ENCODE results near the gene SPTB.
A peak's percentile ranks its signal among the peaks of the same experiment; 100 is the strongest.

Gene SPTB

DNA sequence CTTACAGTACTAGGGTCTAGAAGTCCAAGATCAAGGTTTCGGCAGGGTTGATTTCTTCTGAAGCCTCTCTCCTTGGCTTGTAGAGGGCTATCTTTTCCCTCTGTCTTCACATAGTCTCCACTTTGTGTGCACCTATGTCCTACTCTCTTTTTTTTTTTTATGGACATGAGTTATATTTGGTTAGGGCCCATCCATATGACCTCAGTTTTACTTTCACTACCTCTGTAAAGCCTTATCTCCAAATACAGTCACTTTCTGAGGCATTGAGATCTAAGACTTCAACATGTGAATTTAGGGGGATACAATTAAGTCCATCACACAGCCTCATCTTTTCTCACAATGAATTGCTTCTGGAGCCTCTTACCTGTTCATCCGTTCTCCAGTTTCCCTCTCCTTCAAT, 5.9 kb upstream of the SPTB start:
- no peak for DNase-seq (ENCODE audit: low read depth)

DNA sequence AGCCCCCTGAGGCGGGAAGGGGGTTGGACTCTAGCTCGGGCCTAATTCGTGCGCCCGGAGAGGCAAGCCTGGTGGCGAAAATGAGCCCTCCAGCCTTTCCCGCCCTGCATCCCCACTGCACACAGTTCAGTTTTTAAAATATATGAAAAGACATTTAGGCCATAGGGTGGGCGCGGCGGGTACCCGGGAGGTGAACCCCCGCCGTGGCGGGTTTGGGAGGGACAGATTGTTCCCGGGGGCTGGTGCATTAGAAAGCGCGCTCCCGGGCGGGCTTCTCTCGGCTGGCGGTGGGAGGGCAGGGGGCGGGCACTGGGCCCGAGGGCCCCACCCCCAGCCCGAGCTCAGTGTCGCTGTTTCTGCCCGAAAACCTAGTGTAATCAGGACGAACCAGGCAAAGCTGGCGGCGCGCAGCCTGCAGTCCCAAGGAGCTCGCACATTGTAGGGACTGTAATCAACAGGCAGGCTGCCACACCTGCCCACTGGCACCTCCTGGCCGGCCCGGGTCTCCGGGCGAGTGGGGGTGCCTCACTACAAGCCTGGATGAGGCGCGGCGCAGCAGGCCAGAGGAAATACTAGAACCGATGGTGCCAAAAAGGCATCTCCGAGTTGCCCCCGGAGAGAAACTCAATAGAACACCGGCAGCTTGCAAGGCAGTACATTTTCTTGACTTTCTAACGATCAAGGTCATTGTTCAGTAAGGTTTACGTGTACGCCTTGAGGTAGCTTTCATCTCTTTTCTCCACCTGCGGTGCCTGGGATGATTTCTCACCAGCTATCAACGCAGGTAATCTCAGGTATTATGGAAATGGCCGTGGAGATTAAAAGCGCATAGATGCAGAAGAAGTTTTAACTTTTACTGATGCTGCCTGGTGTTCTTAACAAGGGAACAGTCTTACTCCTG, 764 bp upstream of the SPTB start:
- DNase-seq (ENCODE audit: low read depth): peak; percentile 17

DNA sequence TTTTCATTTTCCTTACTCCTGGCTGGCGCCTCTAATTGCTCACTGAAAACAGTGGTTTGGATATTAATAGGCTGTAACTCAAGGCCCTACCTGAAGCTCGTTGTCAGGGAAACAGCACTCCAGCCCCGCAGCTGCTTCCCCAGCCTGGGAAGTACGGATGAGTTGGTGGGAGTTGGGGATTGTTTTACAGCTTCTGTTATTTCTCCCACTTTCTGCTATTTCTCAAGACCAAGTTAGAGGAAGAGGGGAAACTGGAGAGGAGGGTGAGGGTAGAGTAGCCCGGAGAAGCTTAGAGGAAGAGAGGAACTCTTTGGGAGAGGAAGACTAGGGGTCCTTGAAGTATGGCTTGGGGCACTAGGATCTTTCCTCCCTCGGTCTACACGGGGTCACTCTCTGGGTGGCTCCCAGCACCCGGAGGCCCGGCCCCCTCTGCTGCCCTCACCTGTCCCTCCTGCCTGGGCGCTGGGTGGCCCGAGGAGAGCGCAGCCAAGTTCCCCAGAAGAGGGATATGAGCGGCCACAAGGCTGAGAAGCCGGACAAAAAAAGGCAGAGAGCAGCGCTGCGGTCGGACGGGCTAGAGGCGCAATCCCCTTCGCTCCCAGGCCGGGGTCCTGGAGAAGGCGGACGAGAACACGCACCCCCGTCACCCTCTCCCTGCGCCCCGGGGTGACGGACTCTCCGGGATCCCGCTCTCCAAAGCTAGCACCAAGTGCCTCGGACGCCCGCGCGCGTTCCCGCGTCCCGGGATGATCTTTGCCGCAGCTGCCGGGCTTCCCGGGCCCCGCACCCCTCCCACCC, 671 bp downstream of the SPTB start:
- DNase-seq (ENCODE audit: low read depth): no peak

DNA sequence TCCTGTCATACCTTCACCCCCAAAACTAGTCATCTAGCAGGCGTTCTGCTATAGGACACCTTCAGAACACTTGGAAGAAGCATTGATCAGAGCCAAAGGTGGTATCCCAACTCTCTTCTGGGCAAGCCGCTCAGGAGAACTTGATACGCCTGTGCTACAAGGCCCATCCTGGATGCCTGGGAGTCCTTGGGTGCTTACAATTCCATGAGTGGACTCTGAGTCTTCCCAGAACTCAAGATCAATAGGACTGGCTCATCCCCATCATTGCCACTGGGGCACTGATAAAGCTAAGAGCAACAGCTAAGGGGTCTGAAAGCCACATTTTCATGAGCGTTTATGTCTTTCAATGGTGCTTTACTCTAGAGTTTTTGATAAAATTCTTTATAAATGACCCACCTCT, 1.9 kb downstream of the SPTB start:
- DNase-seq (ENCODE audit: low read depth): no peak

DNA sequence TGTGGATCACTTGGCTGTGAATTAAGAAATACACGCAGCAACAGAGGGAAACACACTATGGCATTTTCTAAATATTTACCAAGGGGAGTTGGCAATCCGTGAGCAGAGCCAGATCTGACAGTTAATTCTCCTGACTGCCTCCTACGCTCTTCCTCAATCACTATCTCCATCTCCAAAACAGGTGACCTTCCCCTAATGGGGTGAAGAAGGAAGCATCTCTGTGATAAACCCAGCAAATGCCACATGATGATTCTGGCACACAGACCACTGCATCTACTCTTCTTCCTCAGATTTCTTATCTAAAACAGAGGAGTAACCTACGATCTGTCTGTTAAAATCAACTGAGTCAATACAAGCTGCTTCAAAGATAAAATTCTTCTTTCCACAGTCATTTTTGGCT, 4.4 kb downstream of the SPTB start:
- DNase-seq (ENCODE audit: low read depth): no peak

DNA sequence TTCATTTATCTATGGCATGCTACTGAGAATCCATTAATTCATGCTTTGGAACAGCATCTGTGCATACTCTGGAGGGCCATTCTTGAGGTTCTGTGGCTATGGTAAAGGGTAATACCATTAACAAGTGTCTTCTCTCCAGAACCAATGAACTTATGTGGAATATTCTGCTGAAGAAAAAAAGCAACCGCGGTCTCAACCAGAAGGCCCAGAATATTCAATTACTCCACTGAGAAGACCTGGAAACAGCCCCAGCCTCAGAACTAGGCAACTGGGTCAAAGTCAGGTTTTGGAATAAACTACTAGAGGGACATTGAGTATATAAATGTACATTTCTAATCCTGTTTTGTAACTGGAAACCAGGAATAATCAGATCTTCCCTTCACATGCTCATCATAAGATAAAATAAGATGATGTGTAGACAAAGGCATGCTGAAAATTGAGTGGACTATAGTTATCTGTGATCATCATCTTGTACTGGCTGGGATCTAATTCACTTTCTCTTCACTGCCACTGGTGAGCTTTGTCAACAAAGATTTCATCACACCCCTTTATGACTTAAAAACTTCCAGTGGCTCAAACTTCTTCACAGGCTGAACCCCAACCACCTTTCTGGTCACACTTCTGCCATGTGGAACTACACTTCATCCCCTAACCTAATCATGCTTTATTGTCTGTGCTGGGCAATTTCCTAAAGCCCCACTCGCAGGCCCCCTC, 6.0 kb downstream of the SPTB start:
- DNase-seq (ENCODE audit: low read depth): no peak

DNA sequence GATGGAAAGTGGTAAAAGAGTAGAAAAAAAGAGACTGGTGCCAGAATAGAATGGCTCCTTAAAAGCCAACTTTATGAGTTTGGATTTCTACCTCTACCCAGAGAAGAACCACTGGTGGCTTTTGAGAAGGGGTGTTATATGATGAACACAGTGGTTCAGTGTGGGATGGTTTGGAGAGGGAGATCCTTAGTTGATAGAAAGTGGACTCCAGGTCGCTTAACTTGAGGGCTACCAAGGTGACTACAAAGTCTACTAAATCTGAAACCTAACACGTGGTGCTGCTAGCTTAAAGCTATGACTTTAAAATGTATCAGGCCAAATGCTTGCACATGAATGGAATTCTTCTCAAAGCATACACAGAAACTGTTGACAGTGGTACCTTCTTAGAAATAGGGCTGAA, 8.4 kb downstream of the SPTB start:
- no peak for DNase-seq (ENCODE audit: low read depth)

DNA sequence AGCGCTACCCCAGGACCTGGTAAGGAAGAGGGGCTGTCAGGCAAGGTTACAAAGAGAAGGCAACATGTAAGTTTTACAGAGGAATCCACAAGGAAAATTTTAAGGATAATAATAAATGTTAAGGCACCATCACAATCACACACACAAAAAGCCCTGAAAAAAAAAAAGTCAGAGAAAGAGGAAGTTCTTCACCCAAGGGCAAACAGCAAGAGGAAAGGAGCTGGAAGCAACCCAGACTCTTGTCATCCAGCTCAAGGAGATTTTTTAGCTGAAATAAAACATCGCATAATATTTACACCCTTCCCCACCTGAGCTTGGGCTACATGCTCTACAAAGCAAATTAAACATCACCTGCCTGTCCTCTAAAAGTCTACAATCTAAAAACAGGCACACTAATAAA, 9.5 kb downstream of the SPTB start:
- DNase-seq (ENCODE audit: low read depth): no peak

DNA sequence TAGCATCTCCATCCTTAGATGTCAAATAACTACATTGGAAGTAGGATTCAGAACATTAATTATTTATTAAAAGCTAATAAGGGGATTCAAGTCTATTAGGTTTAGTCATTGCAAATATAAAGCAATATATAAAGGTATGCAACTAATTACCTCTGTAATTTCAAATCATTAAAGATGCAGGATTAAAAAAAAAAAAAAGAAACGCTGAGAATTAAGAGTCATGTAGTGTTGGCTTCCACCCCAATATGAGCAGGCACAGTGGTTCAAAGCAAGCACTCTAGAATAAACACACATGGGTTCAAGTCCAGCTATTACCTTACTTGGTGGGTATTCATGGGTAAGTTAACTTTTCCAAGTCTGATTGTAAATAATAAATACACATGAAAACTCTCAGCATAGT, 10.9 kb downstream of the SPTB start:
- DNase-seq (ENCODE audit: low read depth): no peak

DNA sequence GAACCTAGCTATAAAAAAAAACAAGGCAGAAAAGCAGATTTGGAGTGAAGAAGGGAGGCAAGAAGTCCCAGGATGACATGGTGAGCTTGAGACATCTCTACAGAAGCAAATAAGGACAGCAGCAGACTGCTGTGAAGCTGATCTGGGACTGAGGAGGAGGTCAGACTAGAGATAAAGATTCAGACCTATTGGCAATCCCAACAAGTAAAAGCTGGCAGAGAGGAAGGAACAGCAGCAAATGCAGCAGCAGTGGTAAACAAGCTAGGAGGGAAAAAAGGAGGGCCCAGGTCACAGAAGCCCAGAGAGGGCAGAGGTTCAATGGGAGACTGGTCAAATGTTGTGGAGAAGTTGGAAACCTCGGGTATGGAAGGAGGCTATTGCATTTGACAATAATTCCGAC, 11.3 kb downstream of the SPTB start:
- no peak for DNase-seq (ENCODE audit: low read depth)

DNA sequence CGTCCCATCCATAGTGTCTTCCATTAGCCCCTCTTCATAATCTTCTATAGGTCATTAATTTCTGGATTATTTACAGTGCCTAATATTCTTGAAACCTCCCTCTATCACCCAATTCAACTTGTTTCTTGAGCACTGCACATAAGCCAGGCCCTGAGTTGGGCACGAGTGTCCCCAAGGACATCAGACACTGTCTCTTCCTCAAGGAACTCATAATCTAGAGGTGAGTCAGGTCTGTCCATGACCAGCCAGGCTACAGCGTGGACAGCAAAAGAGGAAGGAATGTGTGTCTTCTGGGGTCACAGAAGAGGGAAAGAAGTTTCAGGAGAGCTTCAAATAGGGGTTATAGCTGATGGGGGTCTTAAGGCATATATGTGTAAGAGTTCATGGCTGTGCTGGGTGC, 12.5 kb downstream of the SPTB start:
- DNase-seq (ENCODE audit: low read depth): no peak

DNA sequence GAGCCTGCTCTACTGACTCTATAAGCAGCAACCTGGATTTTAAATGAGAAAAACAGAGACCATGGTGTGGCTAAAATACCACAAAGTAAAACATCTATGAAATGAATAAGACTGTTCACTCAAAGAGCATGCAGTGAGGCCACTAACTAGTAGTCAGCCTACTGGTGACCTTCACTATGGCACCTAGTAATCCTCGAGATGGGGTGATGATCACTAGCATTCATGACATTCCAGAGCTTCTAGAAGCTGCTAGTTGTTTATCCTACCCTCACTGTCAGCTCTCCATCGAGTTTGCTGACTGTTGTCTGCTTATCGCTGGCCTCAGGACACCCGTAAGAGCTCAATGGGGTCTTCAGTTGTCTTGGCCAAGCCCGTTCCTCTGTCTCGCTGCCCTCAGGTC, 13.7 kb downstream of the SPTB start:
- no peak for DNase-seq (ENCODE audit: low read depth)

DNA sequence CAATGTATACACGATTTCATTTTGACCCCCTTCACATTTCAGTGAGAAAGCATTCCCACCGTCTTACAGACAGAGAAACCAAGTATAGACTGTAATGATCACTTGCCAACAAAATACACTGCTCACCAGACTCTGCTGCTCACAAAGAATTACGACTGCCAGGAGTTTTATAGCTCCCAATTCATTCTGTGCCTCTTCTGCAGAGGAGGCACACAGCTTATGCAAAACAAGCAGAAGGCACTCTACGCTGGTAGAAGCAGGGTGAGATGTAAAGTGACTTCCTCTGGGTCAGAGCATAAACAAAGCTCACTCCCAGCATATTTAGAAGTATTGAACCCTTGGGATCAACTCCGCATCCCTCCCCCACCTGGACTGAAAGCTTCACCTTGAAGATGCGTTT, 14.6 kb downstream of the SPTB start:
- no peak for DNase-seq (ENCODE audit: low read depth)

DNA sequence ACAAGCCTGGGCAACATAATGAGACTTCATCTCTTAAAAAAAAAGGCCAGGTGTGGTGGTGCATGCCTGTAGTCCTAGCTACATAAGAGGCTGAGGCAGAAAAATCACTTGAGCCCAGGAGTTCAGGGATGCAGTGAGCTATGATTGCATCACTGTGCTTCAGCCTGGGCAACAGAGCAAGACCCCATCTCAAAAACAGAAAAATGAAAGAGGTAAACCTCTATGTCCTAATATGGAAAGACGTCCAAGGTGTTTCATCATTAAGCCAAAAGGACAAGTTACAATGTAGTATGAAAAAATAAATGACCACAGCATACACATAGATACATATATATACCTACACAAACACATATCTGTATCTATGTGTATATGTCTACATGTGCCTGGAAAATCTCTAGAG, 15.4 kb downstream of the SPTB start:
- no peak for DNase-seq (ENCODE audit: low read depth)

DNA sequence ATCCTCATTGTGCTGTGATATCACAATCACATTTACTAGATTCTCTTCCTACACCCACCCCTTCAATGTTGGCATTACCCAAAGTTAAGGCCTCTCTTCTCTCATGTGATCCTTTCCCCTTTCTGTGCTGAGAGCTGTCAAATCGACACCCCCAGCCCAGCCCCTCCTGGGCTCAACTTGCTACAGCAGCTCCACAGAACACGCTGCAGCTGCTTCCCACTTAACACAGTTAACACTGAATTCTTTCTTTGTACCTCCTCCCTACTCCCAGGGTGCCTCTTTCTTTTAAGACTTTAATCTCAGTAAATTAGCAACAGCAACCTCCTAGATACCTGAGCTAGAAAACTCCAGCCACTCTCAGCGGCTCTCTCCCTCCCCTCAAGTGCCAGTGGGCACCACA, 17.8 kb downstream of the SPTB start:
- no peak for DNase-seq (ENCODE audit: low read depth)

DNA sequence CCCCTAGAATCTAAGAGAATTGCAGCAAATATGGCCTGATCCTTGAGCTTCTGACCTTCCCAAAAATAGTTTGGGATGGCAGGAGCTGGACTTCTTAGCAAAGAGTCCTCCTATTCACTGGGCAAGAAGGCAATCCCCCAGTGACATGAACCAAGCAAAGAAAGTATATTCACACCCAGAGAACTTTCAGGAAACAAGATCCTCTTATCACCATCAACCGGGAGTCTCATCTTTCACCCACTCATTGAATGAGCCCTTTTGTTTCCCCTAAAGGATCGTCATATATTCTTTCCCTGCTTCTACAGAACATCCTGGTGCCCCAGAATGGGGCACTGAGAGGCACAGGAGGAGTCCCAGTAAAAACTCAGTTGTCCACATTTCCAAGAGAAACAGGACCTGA, 19.7 kb downstream of the SPTB start:
- no peak for DNase-seq (ENCODE audit: low read depth)

DNA sequence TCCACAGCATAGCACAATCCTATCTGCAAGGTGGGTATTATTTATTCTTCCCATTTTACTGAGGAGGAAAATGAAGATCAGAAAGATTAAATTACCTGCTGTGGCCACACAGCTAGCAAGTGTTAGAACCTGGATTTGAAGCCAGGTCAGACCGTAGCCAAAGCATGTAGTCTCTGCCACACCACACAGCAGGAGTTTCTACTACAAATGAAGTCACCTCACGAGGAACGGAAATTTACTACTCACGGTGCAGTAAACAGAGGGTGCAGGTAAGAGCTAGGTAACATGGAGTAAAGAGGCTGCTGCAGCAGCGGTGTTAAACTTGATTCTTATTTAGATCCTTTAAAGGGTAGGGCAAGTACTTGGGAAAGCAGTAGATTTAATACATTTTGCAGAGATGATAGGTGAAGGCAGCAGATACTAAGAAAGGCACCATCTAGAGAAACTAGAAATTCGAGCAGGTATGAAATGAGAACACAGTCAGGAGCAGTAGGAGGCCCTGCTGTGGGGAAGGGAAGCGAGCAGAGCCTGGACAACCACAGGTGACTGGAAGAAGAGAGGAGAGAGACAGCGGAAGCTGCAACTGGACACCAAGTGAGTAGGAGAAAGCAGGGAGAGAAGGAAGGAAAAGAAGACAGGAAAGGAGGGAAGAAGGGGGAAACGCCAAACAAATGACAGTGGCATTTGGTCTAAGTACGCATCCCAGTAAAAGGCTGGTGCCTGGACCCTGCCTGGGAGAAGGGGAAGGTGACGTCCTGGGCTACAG, 21.5 kb downstream of the SPTB start:
- no peak for DNase-seq (ENCODE audit: low read depth)

DNA sequence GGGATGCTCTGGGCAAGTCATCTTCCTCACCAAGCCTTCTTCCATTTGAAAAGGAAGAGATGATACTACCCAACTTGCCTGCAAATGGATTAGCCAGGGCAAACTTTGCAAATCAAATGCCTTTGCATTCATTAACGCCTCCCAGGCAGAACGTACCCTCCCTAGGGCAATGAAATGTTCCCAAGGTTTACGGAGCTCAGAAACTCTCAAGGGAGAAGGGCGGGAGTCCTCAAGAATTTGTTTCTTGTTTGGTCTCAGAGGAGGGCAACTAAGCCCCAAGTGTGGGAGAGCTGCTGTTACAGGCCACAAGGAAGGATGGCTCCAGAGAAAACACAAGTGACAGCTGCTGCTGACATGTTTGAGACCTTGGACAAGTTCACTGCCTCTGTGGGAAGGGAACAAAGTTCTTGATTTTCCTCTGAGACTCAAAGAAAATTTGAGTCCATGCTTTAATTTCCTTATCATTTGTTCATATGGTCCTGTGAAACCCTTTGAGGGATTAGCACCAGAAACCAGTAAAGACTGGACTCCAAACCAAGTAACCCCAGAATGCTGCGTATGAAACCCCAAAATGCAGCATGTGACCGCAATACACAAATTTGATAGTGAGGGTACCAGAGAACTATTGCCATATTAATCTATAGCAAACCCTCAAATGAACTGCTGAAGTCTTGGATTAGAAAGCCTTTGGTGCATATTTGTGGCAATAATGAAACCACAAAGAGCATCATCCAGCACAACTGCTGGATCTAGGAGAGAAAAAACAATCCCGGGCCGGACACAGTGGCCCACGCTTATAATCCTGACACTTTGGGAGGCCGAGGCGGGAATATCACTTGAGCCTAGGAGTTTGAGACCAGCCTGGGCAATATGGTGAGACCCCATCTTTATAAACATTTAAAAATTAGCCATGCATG, 22.9 kb downstream of the SPTB start:
- DNase-seq (ENCODE audit: low read depth): no peak

DNA sequence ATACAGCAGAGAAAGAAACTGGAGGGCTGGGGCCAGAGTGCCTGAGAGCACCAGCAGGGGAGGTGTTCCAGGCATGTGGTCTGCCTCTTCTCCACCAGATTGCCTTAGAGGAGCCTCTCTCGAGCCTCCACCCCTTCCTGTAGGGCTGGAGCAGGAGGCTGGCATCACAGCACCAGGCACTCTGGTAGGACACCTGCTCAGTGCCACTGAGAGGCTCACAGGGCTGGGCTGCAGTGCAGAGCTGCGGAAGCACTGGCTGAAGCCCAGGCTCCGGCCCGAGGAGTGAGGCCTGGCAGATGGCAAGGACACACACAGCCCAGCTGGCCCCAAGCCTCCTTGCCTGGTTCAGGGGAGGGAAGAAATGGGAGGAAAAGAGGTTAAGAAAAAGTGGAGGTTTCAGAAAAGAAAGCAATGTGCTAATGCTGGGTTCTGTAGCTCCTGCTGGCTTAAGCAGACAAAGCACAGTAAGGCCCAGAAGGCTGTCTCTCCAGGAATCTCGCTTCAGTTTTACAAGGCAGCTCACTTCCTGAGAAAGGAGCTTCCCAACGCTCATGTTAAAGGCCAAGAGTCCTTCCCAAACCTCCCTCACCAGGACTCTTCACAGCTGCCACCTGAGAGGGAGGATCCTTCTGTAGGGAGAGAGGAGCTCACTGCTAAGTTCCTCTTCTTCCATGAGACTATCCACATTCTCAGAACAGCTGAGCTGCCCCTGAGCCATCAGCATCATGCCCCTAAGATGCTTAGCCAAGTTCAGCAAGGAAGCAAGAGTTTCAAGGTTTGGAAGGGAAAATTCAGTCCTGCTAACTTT, 23.8 kb downstream of the SPTB start:
- no peak for DNase-seq (ENCODE audit: low read depth)
